ENCODE measurements around the gene HTR1E.
"Not testable (repeated sequence)": the region's sequence is repeated elsewhere in the genome, so short reads cannot be mapped to it uniquely, and the experiment has no call there.

Gene HTR1E

GRCh38 chr6:86937219-86938079 is at the start of gene HTR1E:
Gene HTR1E (plus strand): TSS chr6:86937528. CDS start chr6:87015335, 77,807 bp downstream.
- DNase-seq (ENCODE audit: low spot score) = peak; percentile 80

GRCh38 chr6:86888301-86888700 is 49.0 kb upstream of the HTR1E start:
- DNase-seq (ENCODE audit: low spot score) = no peak

GRCh38 chr6:86897265-86897664 is 40.1 kb upstream of the HTR1E start:
- not testable (repeated sequence) for DNase-seq (ENCODE audit: low spot score)

GRCh38 chr6:86913795-86914194 is 23.5 kb upstream of the HTR1E start:
- DNase-seq (ENCODE audit: low spot score) = no peak

GRCh38 chr6:86916393-86916792 is 20.9 kb upstream of the HTR1E start:
- DNase-seq (ENCODE audit: low spot score) = no peak

- not testable (repeated sequence) for DNase-seq (ENCODE audit: low spot score)
These were observed 10.2 kb upstream of the HTR1E start for GRCh38 chr6:86927138-86927537.

- DNase-seq (ENCODE audit: low spot score) = not testable (repeated sequence)
These were observed 9.5 kb upstream of the HTR1E start for GRCh38 chr6:86927859-86928258.

- no peak for DNase-seq (ENCODE audit: low spot score)
These were observed 3.0 kb upstream of the HTR1E start for GRCh38 chr6:86934365-86934764.

GRCh38 chr6:86936834-86937218 is 502 bp upstream of the HTR1E start:
- no peak for DNase-seq (ENCODE audit: low spot score)

- DNase-seq (ENCODE audit: low spot score) = no peak
These were observed 1.5 kb downstream of the HTR1E start for GRCh38 chr6:86938814-86939213.

- no peak for DNase-seq (ENCODE audit: low spot score)
These were observed 4.1 kb downstream of the HTR1E start for GRCh38 chr6:86941461-86941860.

GRCh38 chr6:86942769-86943516 is 5.6 kb downstream of the HTR1E start:
- no peak for DNase-seq (ENCODE audit: low spot score)

- DNase-seq (ENCODE audit: low spot score) = no peak
These were observed 6.6 kb downstream of the HTR1E start for GRCh38 chr6:86943819-86944407.

- no peak for DNase-seq (ENCODE audit: low spot score)
These were observed 12.4 kb downstream of the HTR1E start for GRCh38 chr6:86949771-86950170.

- no peak for DNase-seq (ENCODE audit: low spot score)
These were observed 15.7 kb downstream of the HTR1E start for GRCh38 chr6:86952991-86953390.

GRCh38 chr6:86959656-86960055 is 22.3 kb downstream of the HTR1E start:
- DNase-seq (ENCODE audit: low spot score) = no peak

- no peak for DNase-seq (ENCODE audit: low spot score)
These were observed 24.3 kb downstream of the HTR1E start for GRCh38 chr6:86961455-86962200.

GRCh38 chr6:86963352-86963751 is 26.0 kb downstream of the HTR1E start:
- no peak for DNase-seq (ENCODE audit: low spot score)

GRCh38 chr6:86964029-86964579 is 26.8 kb downstream of the HTR1E start:
- no peak for DNase-seq (ENCODE audit: low spot score)

- no peak for DNase-seq (ENCODE audit: low spot score)
These were observed 28.9 kb downstream of the HTR1E start for GRCh38 chr6:86966271-86966670.

- DNase-seq (ENCODE audit: low spot score) = no peak
These were observed 32.2 kb downstream of the HTR1E start for GRCh38 chr6:86969573-86969972.

- DNase-seq (ENCODE audit: low spot score) = no peak
These were observed 35.8 kb downstream of the HTR1E start for GRCh38 chr6:86973088-86973487.
